Fibroblast of pulmonary artery (primary cell): ENCODE measurements around the gene KIZ.

Source experiments
- DNase-seq: peaks from one replicate; pipeline ENCODE4 v3.0.0-alpha.2; 2010; ENCODE audit warnings: low read depth
- H3K4me3 ChIP-seq: replicated peaks from 2 replicates; pipeline ENCODE4 v1.5.1; 2011; ENCODE audit warnings: low read depth, mild to moderate bottlenecking, control low read depth, low read length, moderate library complexity
- TF ChIP-seq, protein P1 (sequence below): IDR thresholded peaks from 2 replicates; pipeline ENCODE4 v1.5.1; 2011; ENCODE audit warnings: mild to moderate bottlenecking, control low read depth, low read length, inconsistent platforms; ENCODE audit errors: missing control alignments

The KIZ gene

GRCh38 chr20:21265261-21266190 lies 139.6 kb downstream of the KIZ start:
- no peak overlapping the region for H3K4me3 ChIP-seq
- no peak for DNase-seq
- TF ChIP-seq, protein P1, sequence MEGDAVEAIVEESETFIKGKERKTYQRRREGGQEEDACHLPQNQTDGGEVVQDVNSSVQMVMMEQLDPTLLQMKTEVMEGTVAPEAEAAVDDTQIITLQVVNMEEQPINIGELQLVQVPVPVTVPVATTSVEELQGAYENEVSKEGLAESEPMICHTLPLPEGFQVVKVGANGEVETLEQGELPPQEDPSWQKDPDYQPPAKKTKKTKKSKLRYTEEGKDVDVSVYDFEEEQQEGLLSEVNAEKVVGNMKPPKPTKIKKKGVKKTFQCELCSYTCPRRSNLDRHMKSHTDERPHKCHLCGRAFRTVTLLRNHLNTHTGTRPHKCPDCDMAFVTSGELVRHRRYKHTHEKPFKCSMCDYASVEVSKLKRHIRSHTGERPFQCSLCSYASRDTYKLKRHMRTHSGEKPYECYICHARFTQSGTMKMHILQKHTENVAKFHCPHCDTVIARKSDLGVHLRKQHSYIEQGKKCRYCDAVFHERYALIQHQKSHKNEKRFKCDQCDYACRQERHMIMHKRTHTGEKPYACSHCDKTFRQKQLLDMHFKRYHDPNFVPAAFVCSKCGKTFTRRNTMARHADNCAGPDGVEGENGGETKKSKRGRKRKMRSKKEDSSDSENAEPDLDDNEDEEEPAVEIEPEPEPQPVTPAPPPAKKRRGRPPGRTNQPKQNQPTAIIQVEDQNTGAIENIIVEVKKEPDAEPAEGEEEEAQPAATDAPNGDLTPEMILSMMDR: no peak

DNA sequence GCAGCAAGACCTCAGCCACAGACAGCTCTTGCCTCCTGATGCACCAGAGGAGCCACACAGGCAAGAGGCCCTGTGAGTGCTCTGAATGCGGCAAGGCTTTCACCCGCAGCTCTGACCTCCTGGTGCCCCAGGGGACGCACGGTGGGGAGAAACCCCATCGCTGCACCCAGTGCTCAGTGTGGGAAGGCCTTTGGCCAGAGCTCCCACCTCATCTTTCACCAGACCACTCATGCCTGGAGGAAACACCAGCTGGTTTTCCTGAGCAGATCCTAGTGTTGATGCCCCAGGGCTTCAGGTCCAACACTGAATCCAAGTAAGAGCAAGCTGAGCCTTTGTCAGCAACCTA lies 140.3 kb downstream of the KIZ start:
- TF ChIP-seq, protein P1: no peak
- DNase-seq: no peak
- no peak overlapping the region for H3K4me3 ChIP-seq

DNA sequence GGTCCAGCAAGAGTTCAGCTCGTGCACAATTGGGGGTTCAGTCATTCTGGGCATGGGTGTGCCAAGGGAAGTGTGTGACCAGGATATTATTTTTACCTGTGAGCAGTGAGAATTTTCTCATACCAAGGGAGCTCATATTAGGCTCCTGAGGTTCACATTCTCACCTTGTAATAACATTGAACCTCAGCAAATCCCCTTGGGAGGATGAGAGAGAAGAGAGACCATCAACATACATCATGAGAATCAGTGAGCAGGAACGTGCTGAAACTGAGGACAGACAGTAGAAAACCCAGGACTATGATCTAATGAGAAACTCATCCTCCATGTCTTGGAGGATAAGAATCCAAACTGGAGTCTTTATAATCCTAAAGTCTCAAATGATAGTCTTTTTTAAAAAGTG lies 143.9 kb downstream of the KIZ start:
- TF ChIP-seq, protein P1: no peak
- no peak overlapping the region for H3K4me3 ChIP-seq
- DNase-seq: no peak

- DNase-seq: no peak
- TF ChIP-seq, protein P1: no peak
- no peak overlapping the region for H3K4me3 ChIP-seq
These were observed 144.9 kb downstream of the KIZ start for GRCh38 chr20:21270806-21271205.

DNA sequence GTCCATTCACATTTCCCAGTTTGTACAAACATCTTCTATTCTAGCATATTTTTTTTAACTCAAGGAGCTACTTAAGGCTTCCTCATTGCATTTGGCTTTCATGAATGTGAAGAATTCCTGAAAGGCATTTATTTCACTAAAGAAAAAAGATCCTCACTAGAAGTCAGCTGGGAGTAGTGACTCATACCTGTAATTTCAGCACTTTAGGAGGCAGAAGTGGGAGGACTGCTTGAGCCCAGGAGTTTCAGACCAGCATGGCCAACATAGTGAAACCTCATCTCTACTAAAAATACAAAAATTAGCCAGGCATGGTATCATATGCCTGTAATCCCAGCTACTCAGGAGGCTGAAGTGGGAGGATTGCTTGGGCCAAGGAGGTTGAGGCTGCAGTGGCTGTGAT lies 146.4 kb downstream of the KIZ start:
- peak; percentile 8 for DNase-seq
- H3K4me3 ChIP-seq: no peak overlapping the region
- TF ChIP-seq, protein P1: no peak

DNA sequence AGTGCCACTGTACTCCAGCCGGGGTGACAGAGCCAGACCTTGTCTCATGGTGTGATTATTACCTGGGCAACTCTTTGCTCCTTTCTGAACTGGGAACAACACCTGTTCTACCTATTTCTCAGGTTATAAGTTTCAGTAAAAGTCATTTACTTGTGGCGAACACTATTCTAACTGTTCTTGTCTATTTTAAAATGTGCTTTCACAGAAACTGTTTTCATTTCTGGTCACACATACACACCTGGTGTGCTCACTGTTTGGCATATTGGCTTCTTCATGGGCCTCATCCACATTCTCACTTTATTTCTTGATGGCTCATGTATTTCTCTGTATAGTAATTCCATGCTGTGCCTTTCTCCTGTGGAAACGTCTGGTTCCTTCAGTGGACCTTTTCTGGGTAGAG lies 146.8 kb downstream of the KIZ start:
- TF ChIP-seq, protein P1: no peak

More for the DNA sequence above, 146.8 kb downstream of the KIZ start:
- H3K4me3 ChIP-seq: no peak overlapping the region
- DNase-seq: no peak
